Activated CD4-positive, alpha-beta memory T cell treated with anti-CD3 and anti-CD28 coated beads for 36 hours (primary cell): ENCODE measurements around the gene TMEM138. TPM values are rescaled to one million over a fixed set of nuclear protein-coding genes. Genes with fewer than 3 reads are reported as not detected.

ENCODE experiments used
- CTCF ChIA-PET: fragments of 350-600 bp; sonication (Branson Sonifier 250); formaldehyde crosslinking; loops from one replicate; lab custom pipeline; 2021; ENCODE audit warnings: antibody characterized with exemption, inconsistent platforms; lab: Charles Lee
- POLR2A ChIA-PET: fragments of 350-600 bp; sonication (Branson Sonifier 250); formaldehyde crosslinking; loops from one replicate; lab custom pipeline; 2021; ENCODE audit warnings: antibody characterized with exemption; lab: Charles Lee
- DNase-seq: peaks from one replicate; pipeline ENCODE4 v3.0.0-alpha.2; 2020
- H3K27ac Mint-ChIP-seq: one replicate; pipeline ENCODE4 v1.8.0; 2021; ENCODE audit warnings: mixed read lengths
- H3K27me3 Mint-ChIP-seq: one replicate; pipeline ENCODE4 v1.8.0; 2021; ENCODE audit warnings: mixed read lengths
- H3K36me3 Mint-ChIP-seq: one replicate; pipeline ENCODE4 v1.8.0; 2021; ENCODE audit warnings: mixed read lengths
- H3K4me1 Mint-ChIP-seq: one replicate; pipeline ENCODE4 v1.8.0; 2021; ENCODE audit warnings: low read depth, mixed read lengths
- H3K4me3 Mint-ChIP-seq: one replicate; pipeline ENCODE4 v1.8.0; 2021; ENCODE audit warnings: mild to moderate bottlenecking, mixed read lengths
- H3K9me3 Mint-ChIP-seq: one replicate; pipeline ENCODE4 v1.8.0; 2021; ENCODE audit warnings: mixed read lengths
- intact Hi-C: fragments of 100-400 bp; cut with micrococcal nuclease; formaldehyde crosslinking; loops from one replicate; pipeline ENCODE4 v1.15.1; 2023
- total RNA-seq, 2 experiments: library from RNA; stranded (reverse); gene quantifications; one replicate each; pipeline ENCODE4 v1.2.3, GENCODE V29; 2021

TMEM138 gene
- total RNA-seq, 2 experiments from 2014 or later, result 33.7 to 34.6 TPM

GRCh38 chr11:61384271-61385242 is 22.4 kb downstream of the TMEM138 start:
- H3K9me3 Mint-ChIP-seq, result no peaks in the 10 kb centered on the region
- POLR2A ChIA-PET, result interaction anchor here (1.2 to 3.0 kb wide), 2 partner anchors 49 to 51 kb away, joined by 4 to 15 read pairs; partner anchors contain the start of genes DDB1 and TKFC
- peaks cover 4% of the 10 kb centered on the region for H3K4me1 Mint-ChIP-seq
- DNase-seq, result no peak
- no peak overlapping the region for H3K4me3 Mint-ChIP-seq
- no peaks in the 10 kb centered on the region for H3K27me3 Mint-ChIP-seq
- H3K27ac Mint-ChIP-seq, result no peak overlapping the region
- no peaks in the 10 kb centered on the region for H3K36me3 Mint-ChIP-seq
- intact Hi-C loops, result loop anchor here (1.0 kb wide), 1 partner anchor 48 kb away; no protein-coding TSS in a partner anchor
- CTCF ChIA-PET, result interaction anchor here (0.6 to 9.6 kb wide), 36 partner anchors 8 to 553 kb away, joined by 3 to 310 read pairs (median 6); partner anchors contain the start of genes CYB561A3, DDB1, SDHAF2 and TKFC

- no peaks in the 10 kb centered on the region for H3K27me3 Mint-ChIP-seq
- H3K36me3 Mint-ChIP-seq, result peaks cover 3% of the 10 kb centered on the region
- POLR2A ChIA-PET, result interaction anchor here (1.8 to 3.3 kb wide), 2 partner anchors 28 to 56 kb away, joined by 6 to 12 read pairs; partner anchors contain the start of genes CYB561A3, DDB1, TKFC and TMEM138
- no peak for DNase-seq
- intact Hi-C loops, result no loop called here
- peaks cover 22% of the 10 kb centered on the region for H3K4me1 Mint-ChIP-seq
- no peak overlapping the region for H3K4me3 Mint-ChIP-seq
- CTCF ChIA-PET, result interaction anchor here (0.8 to 3.2 kb wide), 3 partner anchors 39 to 56 kb away, joined by 3 to 9 read pairs (median 9); partner anchors contain the start of genes CPSF7 and SDHAF2
- H3K27ac Mint-ChIP-seq, result no peak overlapping the region
- H3K9me3 Mint-ChIP-seq, result no peaks in the 10 kb centered on the region
Observed at GRCh38 chr11:61390161-61390560, 28.0 kb downstream of the TMEM138 start.

- intact Hi-C loops, result loop anchor here (1.0 to 2.0 kb wide), 3 partner anchors 31 to 60 kb away; partner anchors contain the start of genes DDB1, SDHAF2, TKFC and TMEM138
- Mint-ChIP-seq H3K9me3 (no peaks in the 10 kb centered on the region), H3K4me3 (peak overlapping the region; percentile 87), H3K27me3 (no peaks in the 10 kb centered on the region), H3K36me3 (peaks cover 11% of the 10 kb centered on the region), H3K27ac (peak overlapping the region; percentile 89), H3K4me1 (peaks cover 18% of the 10 kb centered on the region)
- ChIA-PET CTCF (interaction anchor here (1.0 to 3.2 kb wide), 14 partner anchors 8 to 139 kb away, joined by 3 to 50 read pairs (median 7); partner anchors contain the start of genes CPSF7, CYB561A3, SDHAF2 and TMEM138), POLR2A (interaction anchor here (1.0 to 3.3 kb wide), 7 partner anchors 8 to 59 kb away, joined by 3 to 16 read pairs (median 4); partner anchors contain the start of genes CPSF7, CYB561A3, DDB1 and SDHAF2)
- DNase-seq, result peak; percentile 25
Observed at GRCh38 chr11:61392981-61393595, 30.9 kb downstream of the TMEM138 start.

- no peak for DNase-seq
- intact Hi-C loops, result no loop called here
- peaks cover 1% of the 10 kb centered on the region for H3K4me1 Mint-ChIP-seq
- no peaks in the 10 kb centered on the region for H3K9me3 Mint-ChIP-seq
- H3K36me3 Mint-ChIP-seq, result peaks cover 31% of the 10 kb centered on the region
- H3K27ac Mint-ChIP-seq, result no peak overlapping the region
- no peak overlapping the region for H3K4me3 Mint-ChIP-seq
- ChIA-PET POLR2A (interaction anchor here (1.1 kb wide), 1 partner anchor 9 kb away, joined by 3 read pairs; the partner anchor contains the start of gene TMEM216), CTCF (interaction anchor here (0.9 to 2.6 kb wide), 6 partner anchors 9 to 147 kb away, joined by 3 to 13 read pairs (median 6); partner anchors contain the start of gene TMEM216)
- no peaks in the 10 kb centered on the region for H3K27me3 Mint-ChIP-seq
Observed at GRCh38 chr11:61401173-61401572, 39.0 kb downstream of the TMEM138 start.

GRCh38 chr11:61401573-61401972 is 39.4 kb downstream of the TMEM138 start:
- H3K4me3 Mint-ChIP-seq, result no peak overlapping the region
- H3K27me3 Mint-ChIP-seq, result no peaks in the 10 kb centered on the region
- CTCF ChIA-PET, result interaction anchor here (0.9 to 2.6 kb wide), 6 partner anchors 9 to 148 kb away, joined by 3 to 13 read pairs (median 6); partner anchors contain the start of gene TMEM216
- POLR2A ChIA-PET, result interaction anchor here (0.7 to 1.1 kb wide), 2 partner anchors 9 kb away, joined by 3 to 4 read pairs; partner anchors contain the start of gene TMEM216
- intact Hi-C loops, result no loop called here
- H3K4me1 Mint-ChIP-seq, result peaks cover 1% of the 10 kb centered on the region
- no peak for DNase-seq
- no peak overlapping the region for H3K27ac Mint-ChIP-seq
- peaks cover 31% of the 10 kb centered on the region for H3K36me3 Mint-ChIP-seq
- H3K9me3 Mint-ChIP-seq, result no peaks in the 10 kb centered on the region

- intact Hi-C loops, result no loop called here
- no peaks in the 10 kb centered on the region for H3K9me3 Mint-ChIP-seq
Observed at GRCh38 chr11:61403658-61404057, 41.5 kb downstream of the TMEM138 start.

GRCh38 chr11:61404103-61404502 is 41.9 kb downstream of the TMEM138 start:
- H3K36me3 Mint-ChIP-seq, result peaks cover 36% of the 10 kb centered on the region
- no peak overlapping the region for H3K27ac Mint-ChIP-seq
- H3K4me3 Mint-ChIP-seq, result no peak overlapping the region
- intact Hi-C loops, result no loop called here
- no peaks in the 10 kb centered on the region for H3K27me3 Mint-ChIP-seq
- H3K4me1 Mint-ChIP-seq, result peaks cover 1% of the 10 kb centered on the region
- POLR2A ChIA-PET, result no interaction called here
- CTCF ChIA-PET, result interaction anchor here (1.2 to 1.3 kb wide), 2 partner anchors 68 to 505 kb away, joined by 3 to 4 read pairs; no protein-coding TSS in a partner anchor
- DNase-seq, result no peak
- no peaks in the 10 kb centered on the region for H3K9me3 Mint-ChIP-seq

More at GRCh38 chr11:61403658-61404057, 41.5 kb downstream of the TMEM138 start:
- ChIA-PET POLR2A (no interaction called here), CTCF (interaction anchor here (1.2 to 1.3 kb wide), 2 partner anchors 67 to 504 kb away, joined by 3 to 4 read pairs; no protein-coding TSS in a partner anchor)
- H3K4me1 Mint-ChIP-seq, result peaks cover 1% of the 10 kb centered on the region
- H3K27me3 Mint-ChIP-seq, result no peaks in the 10 kb centered on the region
- no peak overlapping the region for H3K27ac Mint-ChIP-seq
- peaks cover 37% of the 10 kb centered on the region for H3K36me3 Mint-ChIP-seq
- DNase-seq, result no peak
- H3K4me3 Mint-ChIP-seq, result no peak overlapping the region

- Mint-ChIP-seq H3K9me3 (no peaks in the 10 kb centered on the region), H3K36me3 (peaks cover 36% of the 10 kb centered on the region), H3K4me3 (no peak overlapping the region), H3K27me3 (no peaks in the 10 kb centered on the region), H3K27ac (peak overlapping the region; percentile 18), H3K4me1 (peaks cover 1% of the 10 kb centered on the region)
- DNase-seq, result no peak
- intact Hi-C loops, result no loop called here
- ChIA-PET CTCF (no interaction called here), POLR2A (no interaction called here)
Observed at GRCh38 chr11:61404641-61405040, 42.5 kb downstream of the TMEM138 start.

- ChIA-PET POLR2A (interaction anchor here (1.3 kb wide), 1 partner anchor 13 kb away, joined by 4 read pairs; no protein-coding TSS in a partner anchor), CTCF (interaction anchor here (1.7 kb wide), 1 partner anchor 20 kb away, joined by 4 read pairs; no protein-coding TSS in a partner anchor)
- H3K4me1 Mint-ChIP-seq, result peaks cover 1% of the 10 kb centered on the region
- intact Hi-C loops, result no loop called here
- no peak overlapping the region for H3K4me3 Mint-ChIP-seq
- H3K9me3 Mint-ChIP-seq, result no peaks in the 10 kb centered on the region
- H3K36me3 Mint-ChIP-seq, result peaks cover 43% of the 10 kb centered on the region
- DNase-seq, result no peak
- H3K27me3 Mint-ChIP-seq, result no peaks in the 10 kb centered on the region
- no peak overlapping the region for H3K27ac Mint-ChIP-seq
Observed at GRCh38 chr11:61406067-61406466, 43.9 kb downstream of the TMEM138 start.

- Mint-ChIP-seq H3K36me3 (peaks cover 50% of the 10 kb centered on the region), H3K4me1 (peaks cover 1% of the 10 kb centered on the region), H3K27me3 (no peaks in the 10 kb centered on the region), H3K4me3 (no peak overlapping the region), H3K27ac (no peak overlapping the region), H3K9me3 (no peaks in the 10 kb centered on the region)
- DNase-seq, result no peak
- intact Hi-C loops, result no loop called here
- POLR2A ChIA-PET, result interaction anchor here (1.3 kb wide), 1 partner anchor 14 kb away, joined by 4 read pairs; no protein-coding TSS in a partner anchor
- CTCF ChIA-PET, result interaction anchor here (1.7 to 1.8 kb wide), 2 partner anchors 21 to 71 kb away, joined by 4 to 7 read pairs; no protein-coding TSS in a partner anchor
Observed at GRCh38 chr11:61406991-61407728, 45.0 kb downstream of the TMEM138 start.
